ENCODE measurements around the gene TSC2.
A peak's percentile ranks its signal among the peaks of the same experiment; 100 is the strongest.

DNA sequence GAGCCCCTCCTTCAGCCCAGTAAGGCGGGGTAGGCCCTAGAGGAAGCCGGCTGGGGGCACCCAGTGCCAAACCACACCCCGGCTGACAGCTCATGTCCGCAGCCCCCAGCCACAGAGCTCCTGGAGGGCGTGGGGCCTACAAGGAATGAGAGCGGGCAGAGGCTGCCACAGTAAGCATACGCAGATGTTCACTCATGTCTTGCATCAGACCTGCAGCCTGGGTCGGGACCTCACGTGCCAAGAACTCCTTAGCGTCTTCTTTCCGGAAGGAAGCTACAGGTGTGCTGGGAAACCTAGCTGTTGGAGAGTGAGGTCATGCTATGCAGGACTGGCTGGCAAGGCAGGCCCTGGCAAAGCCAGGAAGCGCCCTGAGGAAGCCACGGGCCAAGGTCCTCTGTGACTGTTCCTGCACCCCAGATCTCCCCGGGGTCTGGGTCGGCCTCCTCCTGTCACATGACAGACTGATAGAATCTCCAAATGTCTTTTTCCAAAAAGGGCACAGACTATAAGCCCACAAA lies 39.7 kb upstream of the TSC2 start:
- TF ChIP-seq POLR2A (IDR thresholded peaks at IDR 0.05) (no peak), POLR2AphosphoS5 (IDR thresholded peaks at IDR 0.05) (peak in 2 of 3 donors; percentile 38 to 48)

All from spleen (tissue), 3 donors.